ENCODE measurements around the gene EIF5.

The EIF5 gene

DNA sequence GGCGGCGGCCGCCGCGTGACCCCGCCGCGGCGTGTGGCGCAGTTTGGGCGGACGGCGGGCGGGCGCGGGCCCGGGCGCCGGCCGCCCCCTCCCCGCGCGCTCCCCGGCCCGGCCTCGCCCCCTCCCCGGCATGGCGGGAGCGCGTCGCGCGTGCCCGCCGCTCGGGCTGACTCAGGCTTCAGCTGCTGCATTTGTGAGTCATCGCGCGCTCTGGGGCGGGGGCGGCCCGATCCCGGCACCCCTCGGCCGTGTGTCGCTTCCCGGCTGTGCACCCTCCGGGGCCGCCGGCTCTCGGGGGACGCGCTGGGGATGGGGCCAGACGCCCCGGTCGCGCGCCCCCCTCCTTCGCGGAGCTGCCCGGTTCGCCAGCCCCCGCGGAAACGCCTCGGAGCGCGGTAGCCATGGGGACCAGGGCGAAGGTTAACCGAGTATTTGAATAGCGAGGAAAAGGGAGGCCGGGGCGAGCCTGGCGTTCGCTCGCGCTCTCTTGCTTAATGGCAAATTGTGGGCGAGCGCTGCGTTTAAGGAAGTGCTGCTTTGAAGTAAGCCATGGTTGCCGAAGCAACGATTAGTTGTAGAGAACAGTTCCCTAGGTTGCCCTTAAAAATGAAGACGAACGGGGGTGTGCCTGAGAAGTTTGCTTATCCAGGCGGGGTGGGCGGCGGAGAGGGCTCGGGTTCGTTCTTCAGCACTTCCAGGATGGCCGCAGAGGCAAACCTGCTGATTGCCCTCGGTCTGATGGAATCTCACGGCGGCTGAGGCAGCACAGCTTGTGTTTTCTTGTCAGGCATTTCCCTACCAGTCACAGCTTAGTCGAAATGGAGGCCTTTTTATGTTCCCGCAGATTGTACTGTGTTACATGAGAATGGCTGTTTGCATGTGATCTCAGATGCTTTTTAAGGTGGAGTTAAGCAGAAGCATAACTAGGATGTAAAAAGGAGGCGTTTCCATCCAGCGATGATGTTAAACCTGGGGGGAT lies 896 bp downstream of the EIF5 start (continued):
- TF ChIP-seq ZNF658 (tag by site-specific recombination; IDR thresholded peaks at IDR 0.05) (no peak), ZNF621 (tag by site-specific recombination; IDR thresholded peaks at IDR 0.05) (no peak), OSR2 (tag by site-specific recombination; IDR thresholded peaks at IDR 0.05) (no peak), ZNF274 (IDR thresholded peaks at IDR 0.05; ENCODE audit: low read length) (no peak), ZNF274 (tag by site-specific recombination; IDR thresholded peaks at IDR 0.05; ENCODE audit: borderline replicate concordance) (no peak), ZNF660 (tag by site-specific recombination; IDR thresholded peaks at IDR 0.05) (peak; percentile 24), SP7 (tag by site-specific recombination; IDR thresholded peaks at IDR 0.05) (0 out of 2 replicates have a peak, but pooled peaks have one; percentile 8), ZNF707 (tag by site-specific recombination; IDR thresholded peaks at IDR 0.05) (no peak), ZNF530 (tag by site-specific recombination; IDR thresholded peaks at IDR 0.05; ENCODE audit: low read depth) (no peak), ZNF214 (tag by site-specific recombination; IDR thresholded peaks at IDR 0.05; ENCODE audit: borderline replicate concordance) (no peak), IKZF3 (tag by site-specific recombination; IDR thresholded peaks at IDR 0.05) (peak; percentile 13; the same call in 1 of the 2 replicates), ZNF549 (tag by site-specific recombination; IDR thresholded peaks at IDR 0.05) (no peak), ZBTB7A (tag by site-specific recombination; IDR thresholded peaks at IDR 0.05; ENCODE audit: low read depth) (no peak), ZNF248 (tag by site-specific recombination; IDR thresholded peaks at IDR 0.05) (no peak), ZNF544 (tag by site-specific recombination; IDR thresholded peaks at IDR 0.05) (no peak), ZNF146 (tag by site-specific recombination; IDR thresholded peaks at IDR 0.05) (no peak), ZSCAN30 (tag by site-specific recombination; IDR thresholded peaks at IDR 0.05) (peak; percentile 52), ZBTB8A (tag by site-specific recombination; IDR thresholded peaks at IDR 0.05) (no peak), ZNF211 (tag by site-specific recombination; IDR thresholded peaks at IDR 0.05; ENCODE audit: low read depth) (no peak)
- TF ChIP-seq, protein P1, sequence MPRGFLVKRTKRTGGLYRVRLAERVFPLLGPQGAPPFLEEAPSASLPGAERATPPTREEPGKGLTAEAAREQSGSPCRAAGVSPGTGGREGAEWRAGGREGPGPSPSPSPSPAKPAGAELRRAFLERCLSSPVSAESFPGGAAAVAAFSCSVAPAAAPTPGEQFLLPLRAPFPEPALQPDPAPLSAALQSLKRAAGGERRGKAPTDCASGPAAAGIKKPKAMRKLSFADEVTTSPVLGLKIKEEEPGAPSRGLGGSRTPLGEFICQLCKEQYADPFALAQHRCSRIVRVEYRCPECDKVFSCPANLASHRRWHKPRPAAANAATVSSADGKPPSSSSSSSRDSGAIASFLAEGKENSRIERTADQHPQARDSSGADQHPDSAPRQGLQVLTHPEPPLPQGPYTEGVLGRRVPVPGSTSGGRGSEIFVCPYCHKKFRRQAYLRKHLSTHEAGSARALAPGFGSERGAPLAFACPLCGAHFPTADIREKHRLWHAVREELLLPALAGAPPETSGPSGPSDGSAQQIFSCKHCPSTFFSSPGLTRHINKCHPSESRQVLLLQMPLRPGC (tag by site-specific recombination; IDR thresholded peaks at IDR 0.05) = 0 out of 2 replicates have a peak, but pooled peaks have one; percentile 30
- TF ChIP-seq, protein P2, sequence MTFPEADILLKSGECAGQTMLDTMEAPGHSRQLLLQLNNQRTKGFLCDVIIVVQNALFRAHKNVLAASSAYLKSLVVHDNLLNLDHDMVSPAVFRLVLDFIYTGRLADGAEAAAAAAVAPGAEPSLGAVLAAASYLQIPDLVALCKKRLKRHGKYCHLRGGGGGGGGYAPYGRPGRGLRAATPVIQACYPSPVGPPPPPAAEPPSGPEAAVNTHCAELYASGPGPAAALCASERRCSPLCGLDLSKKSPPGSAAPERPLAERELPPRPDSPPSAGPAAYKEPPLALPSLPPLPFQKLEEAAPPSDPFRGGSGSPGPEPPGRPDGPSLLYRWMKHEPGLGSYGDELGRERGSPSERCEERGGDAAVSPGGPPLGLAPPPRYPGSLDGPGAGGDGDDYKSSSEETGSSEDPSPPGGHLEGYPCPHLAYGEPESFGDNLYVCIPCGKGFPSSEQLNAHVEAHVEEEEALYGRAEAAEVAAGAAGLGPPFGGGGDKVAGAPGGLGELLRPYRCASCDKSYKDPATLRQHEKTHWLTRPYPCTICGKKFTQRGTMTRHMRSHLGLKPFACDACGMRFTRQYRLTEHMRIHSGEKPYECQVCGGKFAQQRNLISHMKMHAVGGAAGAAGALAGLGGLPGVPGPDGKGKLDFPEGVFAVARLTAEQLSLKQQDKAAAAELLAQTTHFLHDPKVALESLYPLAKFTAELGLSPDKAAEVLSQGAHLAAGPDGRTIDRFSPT (tag by site-specific recombination; IDR thresholded peaks at IDR 0.05) = no peak
- TF ChIP-seq, protein P3, sequence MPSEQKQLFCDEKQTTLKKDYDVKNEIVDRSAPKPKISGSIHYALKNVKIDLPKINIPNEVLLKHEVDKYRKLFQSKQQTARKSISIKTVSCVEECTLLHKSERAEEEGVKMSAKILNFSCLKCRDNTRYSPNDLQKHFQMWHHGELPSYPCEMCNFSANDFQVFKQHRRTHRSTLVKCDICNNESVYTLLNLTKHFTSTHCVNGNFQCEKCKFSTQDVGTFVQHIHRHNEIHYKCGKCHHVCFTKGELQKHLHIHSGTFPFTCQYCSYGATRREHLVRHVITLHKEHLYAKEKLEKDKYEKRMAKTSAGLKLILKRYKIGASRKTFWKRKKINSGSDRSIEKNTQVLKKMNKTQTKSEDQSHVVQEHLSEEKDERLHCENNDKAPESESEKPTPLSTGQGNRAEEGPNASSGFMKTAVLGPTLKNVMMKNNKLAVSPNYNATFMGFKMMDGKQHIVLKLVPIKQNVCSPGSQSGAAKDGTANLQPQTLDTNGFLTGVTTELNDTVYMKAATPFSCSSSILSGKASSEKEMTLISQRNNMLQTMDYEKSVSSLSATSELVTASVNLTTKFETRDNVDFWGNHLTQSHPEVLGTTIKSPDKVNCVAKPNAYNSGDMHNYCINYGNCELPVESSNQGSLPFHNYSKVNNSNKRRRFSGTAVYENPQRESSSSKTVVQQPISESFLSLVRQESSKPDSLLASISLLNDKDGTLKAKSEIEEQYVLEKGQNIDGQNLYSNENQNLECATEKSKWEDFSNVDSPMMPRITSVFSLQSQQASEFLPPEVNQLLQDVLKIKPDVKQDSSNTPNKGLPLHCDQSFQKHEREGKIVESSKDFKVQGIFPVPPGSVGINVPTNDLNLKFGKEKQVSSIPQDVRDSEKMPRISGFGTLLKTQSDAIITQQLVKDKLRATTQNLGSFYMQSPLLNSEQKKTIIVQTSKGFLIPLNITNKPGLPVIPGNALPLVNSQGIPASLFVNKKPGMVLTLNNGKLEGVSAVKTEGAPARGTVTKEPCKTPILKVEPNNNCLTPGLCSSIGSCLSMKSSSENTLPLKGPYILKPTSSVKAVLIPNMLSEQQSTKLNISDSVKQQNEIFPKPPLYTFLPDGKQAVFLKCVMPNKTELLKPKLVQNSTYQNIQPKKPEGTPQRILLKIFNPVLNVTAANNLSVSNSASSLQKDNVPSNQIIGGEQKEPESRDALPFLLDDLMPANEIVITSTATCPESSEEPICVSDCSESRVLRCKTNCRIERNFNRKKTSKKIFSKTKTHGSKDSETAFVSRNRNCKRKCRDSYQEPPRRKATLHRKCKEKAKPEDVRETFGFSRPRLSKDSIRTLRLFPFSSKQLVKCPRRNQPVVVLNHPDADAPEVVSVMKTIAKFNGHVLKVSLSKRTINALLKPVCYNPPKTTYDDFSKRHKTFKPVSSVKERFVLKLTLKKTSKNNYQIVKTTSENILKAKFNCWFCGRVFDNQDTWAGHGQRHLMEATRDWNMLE (tag by site-specific recombination; conservative IDR thresholded peaks at IDR 0.05; ENCODE audit: low read depth) = no peak
- TF ChIP-seq, protein P4, sequence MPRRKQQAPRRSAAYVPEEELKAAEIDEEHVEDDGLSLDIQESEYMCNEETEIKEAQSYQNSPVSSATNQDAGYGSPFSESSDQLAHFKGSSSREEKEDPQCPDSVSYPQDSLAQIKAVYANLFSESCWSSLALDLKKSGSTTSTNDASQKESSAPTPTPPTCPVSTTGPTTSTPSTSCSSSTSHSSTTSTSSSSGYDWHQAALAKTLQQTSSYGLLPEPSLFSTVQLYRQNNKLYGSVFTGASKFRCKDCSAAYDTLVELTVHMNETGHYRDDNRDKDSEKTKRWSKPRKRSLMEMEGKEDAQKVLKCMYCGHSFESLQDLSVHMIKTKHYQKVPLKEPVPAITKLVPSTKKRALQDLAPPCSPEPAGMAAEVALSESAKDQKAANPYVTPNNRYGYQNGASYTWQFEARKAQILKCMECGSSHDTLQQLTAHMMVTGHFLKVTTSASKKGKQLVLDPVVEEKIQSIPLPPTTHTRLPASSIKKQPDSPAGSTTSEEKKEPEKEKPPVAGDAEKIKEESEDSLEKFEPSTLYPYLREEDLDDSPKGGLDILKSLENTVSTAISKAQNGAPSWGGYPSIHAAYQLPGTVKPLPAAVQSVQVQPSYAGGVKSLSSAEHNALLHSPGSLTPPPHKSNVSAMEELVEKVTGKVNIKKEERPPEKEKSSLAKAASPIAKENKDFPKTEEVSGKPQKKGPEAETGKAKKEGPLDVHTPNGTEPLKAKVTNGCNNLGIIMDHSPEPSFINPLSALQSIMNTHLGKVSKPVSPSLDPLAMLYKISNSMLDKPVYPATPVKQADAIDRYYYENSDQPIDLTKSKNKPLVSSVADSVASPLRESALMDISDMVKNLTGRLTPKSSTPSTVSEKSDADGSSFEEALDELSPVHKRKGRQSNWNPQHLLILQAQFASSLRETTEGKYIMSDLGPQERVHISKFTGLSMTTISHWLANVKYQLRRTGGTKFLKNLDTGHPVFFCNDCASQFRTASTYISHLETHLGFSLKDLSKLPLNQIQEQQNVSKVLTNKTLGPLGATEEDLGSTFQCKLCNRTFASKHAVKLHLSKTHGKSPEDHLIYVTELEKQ (tag by site-specific recombination; IDR thresholded peaks at IDR 0.05; ENCODE audit: borderline replicate concordance) = no peak
- TF ChIP-seq, protein P5, sequence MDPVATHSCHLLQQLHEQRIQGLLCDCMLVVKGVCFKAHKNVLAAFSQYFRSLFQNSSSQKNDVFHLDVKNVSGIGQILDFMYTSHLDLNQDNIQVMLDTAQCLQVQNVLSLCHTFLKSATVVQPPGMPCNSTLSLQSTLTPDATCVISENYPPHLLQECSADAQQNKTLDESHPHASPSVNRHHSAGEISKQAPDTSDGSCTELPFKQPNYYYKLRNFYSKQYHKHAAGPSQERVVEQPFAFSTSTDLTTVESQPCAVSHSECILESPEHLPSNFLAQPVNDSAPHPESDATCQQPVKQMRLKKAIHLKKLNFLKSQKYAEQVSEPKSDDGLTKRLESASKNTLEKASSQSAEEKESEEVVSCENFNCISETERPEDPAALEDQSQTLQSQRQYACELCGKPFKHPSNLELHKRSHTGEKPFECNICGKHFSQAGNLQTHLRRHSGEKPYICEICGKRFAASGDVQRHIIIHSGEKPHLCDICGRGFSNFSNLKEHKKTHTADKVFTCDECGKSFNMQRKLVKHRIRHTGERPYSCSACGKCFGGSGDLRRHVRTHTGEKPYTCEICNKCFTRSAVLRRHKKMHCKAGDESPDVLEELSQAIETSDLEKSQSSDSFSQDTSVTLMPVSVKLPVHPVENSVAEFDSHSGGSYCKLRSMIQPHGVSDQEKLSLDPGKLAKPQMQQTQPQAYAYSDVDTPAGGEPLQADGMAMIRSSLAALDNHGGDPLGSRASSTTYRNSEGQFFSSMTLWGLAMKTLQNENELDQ (tag by site-specific recombination; IDR thresholded peaks at IDR 0.05; ENCODE audit: low read depth) = no peak
